NB4 (cell line): Measurements from ENCODE around the gene NDUFA6.

Experiments
- CTCF ChIP-seq: IDR thresholded peaks from one replicate; pipeline ENCODE4 v1.5.1; 2012; ENCODE audit warnings: low read depth, low read length
- MAX ChIP-seq: IDR thresholded peaks from 2 replicates; pipeline ENCODE4 v1.6.1; 2011; ENCODE audit warnings: low read depth, low read length
- POLR2A ChIP-seq: IDR thresholded peaks from 2 replicates; pipeline ENCODE4 v1.6.1; 2011; ENCODE audit warnings: mild to moderate bottlenecking; ENCODE audit not compliant: insufficient read length; ENCODE audit errors: extremely low read depth

GRCh38 chr22:42138122-42138770, 47.7 kb upstream of the NDUFA6 start:
- TF ChIP-seq MAX, result no peak
- TF ChIP-seq POLR2A, result no peak
- TF ChIP-seq CTCF, result no peak
